ENCODE data around the gene ST14.
A peak's percentile ranks its signal among the peaks of the same experiment; 100 is the strongest.

Gene ST14
- 0 to 0.07 reads per million in 2 donors for total RNA-seq

- no peak for DNase-seq
Measured at GRCh38 chr11:130159657-130160497, at the start of gene ST14. Gene ST14, plus strand, starts transcription at chr11:130159782. Its CDS starts 198 bp downstream, at chr11:130159980.

GRCh38 chr11:130110339-130111108 lies 49.1 kb upstream of the ST14 start:
- no peak for DNase-seq

GRCh38 chr11:130112071-130112830 lies 47.3 kb upstream of the ST14 start:
- DNase-seq: no peak

- DNase-seq: no peak
Measured at GRCh38 chr11:130114281-130114680, 45.3 kb upstream of the ST14 start.

GRCh38 chr11:130114726-130115125 lies 44.9 kb upstream of the ST14 start:
- DNase-seq: no peak

- DNase-seq: no peak
Measured at GRCh38 chr11:130115218-130115617, 44.4 kb upstream of the ST14 start.

GRCh38 chr11:130118165-130118564 lies 41.4 kb upstream of the ST14 start:
- no peak for DNase-seq

- DNase-seq: no peak
Measured at GRCh38 chr11:130118636-130119387, 40.8 kb upstream of the ST14 start.

- no peak for DNase-seq
Measured at GRCh38 chr11:130120045-130120444, 39.5 kb upstream of the ST14 start.

GRCh38 chr11:130121445-130121978 lies 38.1 kb upstream of the ST14 start:
- DNase-seq: no peak

- no peak for DNase-seq
Measured at GRCh38 chr11:130122141-130122575, 37.4 kb upstream of the ST14 start.

- DNase-seq: no peak
Measured at GRCh38 chr11:130123414-130124040, 36.1 kb upstream of the ST14 start.

GRCh38 chr11:130124096-130124495 lies 35.5 kb upstream of the ST14 start:
- no peak for DNase-seq

- DNase-seq: no peak
Measured at GRCh38 chr11:130125638-130126037, 33.9 kb upstream of the ST14 start.

GRCh38 chr11:130126516-130126915 lies 33.1 kb upstream of the ST14 start:
- no peak for DNase-seq

- no peak for DNase-seq
Measured at GRCh38 chr11:130127509-130127908, 32.1 kb upstream of the ST14 start.

GRCh38 chr11:130128626-130129025 lies 31.0 kb upstream of the ST14 start:
- DNase-seq: no peak

GRCh38 chr11:130129922-130130321 lies 29.7 kb upstream of the ST14 start:
- DNase-seq: no peak

GRCh38 chr11:130131961-130132850 lies 27.4 kb upstream of the ST14 start:
- DNase-seq: peak; percentile 8

GRCh38 chr11:130133716-130134115 lies 25.9 kb upstream of the ST14 start:
- DNase-seq: no peak

Measured in T-helper 9 cell (primary cell).